Measurements from ENCODE around the gene ATRN.
"Not testable (repeated sequence)": the region's sequence is repeated elsewhere in the genome, so short reads cannot be mapped to it uniquely, and the experiment has no call there.

Gene ATRN

DNA sequence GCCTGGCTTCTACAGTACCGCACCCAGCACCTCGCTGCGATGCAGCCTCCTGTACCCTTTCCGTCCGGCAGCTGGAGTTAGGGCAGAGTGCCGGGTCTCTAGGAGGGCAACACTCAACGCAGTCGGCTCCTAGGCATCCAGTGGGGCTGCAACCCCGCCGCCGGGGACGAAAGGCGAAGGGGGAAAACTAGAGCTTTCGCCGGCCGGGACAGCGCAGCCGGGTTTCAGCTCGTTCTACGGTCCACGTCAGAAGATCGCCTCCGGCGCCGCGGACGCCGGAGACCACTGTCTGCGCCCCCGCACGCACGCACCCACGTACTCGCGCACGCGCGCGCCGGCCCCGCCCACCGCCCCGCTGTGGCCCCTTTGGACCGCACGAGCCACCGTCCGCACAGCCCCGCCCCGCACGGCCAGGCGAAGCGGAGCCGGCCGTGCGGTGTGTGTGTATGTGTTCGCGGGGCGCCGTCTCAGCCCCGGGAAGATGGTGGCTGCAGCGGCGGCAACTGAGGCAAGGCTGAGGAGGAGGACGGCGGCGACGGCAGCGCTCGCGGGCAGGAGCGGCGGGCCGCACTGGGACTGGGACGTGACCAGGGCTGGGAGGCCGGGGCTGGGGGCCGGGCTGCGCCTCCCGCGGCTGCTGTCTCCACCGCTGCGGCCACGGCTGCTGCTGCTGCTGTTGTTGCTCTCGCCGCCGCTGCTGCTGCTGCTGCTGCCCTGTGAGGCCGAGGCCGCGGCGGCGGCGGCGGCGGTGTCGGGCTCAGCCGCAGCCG lies at the start of gene ATRN:
ATRN (plus strand) TSS at position 392 of the 770 bp plus-strand sequence; CDS start at position 482, 90 bp downstream.
- POLR2A ChIA-PET = interaction anchor here (0.6 to 1.7 kb wide), 6 partner anchors 10 to 64 kb away, joined by 3 to 21 read pairs (median 4); partner anchors contain the start of gene DNAAF9
- peak; percentile 94 for DNase-seq (ENCODE audit: extremely low spot score)
- CTCF ChIA-PET = no interaction called here
- TF ChIP-seq ARNT (IDR thresholded peaks at IDR 0.05) (peak; percentile 70), BHLHE40 (IDR thresholded peaks at IDR 0.05; ENCODE audit: borderline replicate concordance) (no peak)

DNA sequence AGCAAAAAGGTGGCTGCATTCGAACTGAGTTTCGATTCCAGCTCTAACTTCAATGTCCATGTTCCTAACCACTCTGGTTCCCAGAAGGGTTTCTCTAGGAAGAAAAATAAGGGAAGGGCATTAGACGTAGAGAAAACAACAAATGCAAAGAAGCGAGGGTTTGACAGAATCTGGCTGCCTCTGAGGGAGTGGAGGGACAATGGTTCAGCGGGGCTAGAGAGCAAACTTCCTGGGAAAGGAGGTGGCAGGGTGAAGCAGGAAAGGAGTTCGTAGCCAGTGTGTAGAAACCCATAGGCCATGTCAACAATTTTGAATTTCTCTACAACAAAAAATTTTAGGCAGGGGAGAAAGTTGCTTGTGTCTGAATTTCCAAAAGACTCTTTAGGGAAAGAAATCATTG lies 48.8 kb upstream of the ATRN start:
- POLR2A ChIA-PET = interaction anchor here (1.0 kb wide), 1 partner anchor 15 kb away, joined by 3 read pairs; no protein-coding TSS in a partner anchor
- TF ChIP-seq HDGF (IDR thresholded peaks at IDR 0.05; ENCODE audit: borderline replicate concordance) (no peak), SP1 (IDR thresholded peaks at IDR 0.05) (no peak), ARNT (IDR thresholded peaks at IDR 0.05) (no peak), TARDBP (IDR thresholded peaks at IDR 0.05) (no peak), NFRKB (IDR thresholded peaks at IDR 0.05) (no peak), ZNF384 (IDR thresholded peaks at IDR 0.05) (no peak), LEF1 (IDR thresholded peaks at IDR 0.05; ENCODE audit: borderline replicate concordance) (no peak)
- no peak for DNase-seq (ENCODE audit: extremely low spot score)
- CTCF ChIA-PET = no interaction called here

- POLR2A ChIA-PET = no interaction called here
- no peak for DNase-seq (ENCODE audit: extremely low spot score)
- TF ChIP-seq NFRKB (IDR thresholded peaks at IDR 0.05) = no peak
- TF ChIP-seq FOXK2 (IDR thresholded peaks at IDR 0.05) = no peak
- TF ChIP-seq, protein P1, sequence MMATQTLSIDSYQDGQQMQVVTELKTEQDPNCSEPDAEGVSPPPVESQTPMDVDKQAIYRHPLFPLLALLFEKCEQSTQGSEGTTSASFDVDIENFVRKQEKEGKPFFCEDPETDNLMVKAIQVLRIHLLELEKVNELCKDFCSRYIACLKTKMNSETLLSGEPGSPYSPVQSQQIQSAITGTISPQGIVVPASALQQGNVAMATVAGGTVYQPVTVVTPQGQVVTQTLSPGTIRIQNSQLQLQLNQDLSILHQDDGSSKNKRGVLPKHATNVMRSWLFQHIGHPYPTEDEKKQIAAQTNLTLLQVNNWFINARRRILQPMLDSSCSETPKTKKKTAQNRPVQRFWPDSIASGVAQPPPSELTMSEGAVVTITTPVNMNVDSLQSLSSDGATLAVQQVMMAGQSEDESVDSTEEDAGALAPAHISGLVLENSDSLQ (IDR thresholded peaks at IDR 0.05) = no peak
- no peak for TF ChIP-seq ARNT (IDR thresholded peaks at IDR 0.05)
- TF ChIP-seq HDGF (IDR thresholded peaks at IDR 0.05; ENCODE audit: borderline replicate concordance) = no peak
- no peak for TF ChIP-seq L3MBTL2 (conservative IDR thresholded peaks at IDR 0.05)
- no peak for TF ChIP-seq FOXM1 (IDR thresholded peaks at IDR 0.05; ENCODE audit: borderline replicate concordance)
- no peak for TF ChIP-seq ELF4 (IDR thresholded peaks at IDR 0.05)
- no peak for TF ChIP-seq SUZ12 (IDR thresholded peaks at IDR 0.05)
- TF ChIP-seq FOXA1 (IDR thresholded peaks at IDR 0.05) = no peak
- TF ChIP-seq ZNF384 (IDR thresholded peaks at IDR 0.05) = no peak
Measured at GRCh38 chr20:3423126-3423525, 47.7 kb upstream of the ATRN start.

GRCh38 chr20:3426766-3427165 lies 44.1 kb upstream of the ATRN start:
- POLR2A ChIA-PET; DNase-seq (ENCODE audit: extremely low spot score); CTCF ChIA-PET: not testable (repeated sequence)

More at GRCh38 chr20:3423126-3423525, 47.7 kb upstream of the ATRN start:
- CTCF ChIA-PET = no interaction called here

DNA sequence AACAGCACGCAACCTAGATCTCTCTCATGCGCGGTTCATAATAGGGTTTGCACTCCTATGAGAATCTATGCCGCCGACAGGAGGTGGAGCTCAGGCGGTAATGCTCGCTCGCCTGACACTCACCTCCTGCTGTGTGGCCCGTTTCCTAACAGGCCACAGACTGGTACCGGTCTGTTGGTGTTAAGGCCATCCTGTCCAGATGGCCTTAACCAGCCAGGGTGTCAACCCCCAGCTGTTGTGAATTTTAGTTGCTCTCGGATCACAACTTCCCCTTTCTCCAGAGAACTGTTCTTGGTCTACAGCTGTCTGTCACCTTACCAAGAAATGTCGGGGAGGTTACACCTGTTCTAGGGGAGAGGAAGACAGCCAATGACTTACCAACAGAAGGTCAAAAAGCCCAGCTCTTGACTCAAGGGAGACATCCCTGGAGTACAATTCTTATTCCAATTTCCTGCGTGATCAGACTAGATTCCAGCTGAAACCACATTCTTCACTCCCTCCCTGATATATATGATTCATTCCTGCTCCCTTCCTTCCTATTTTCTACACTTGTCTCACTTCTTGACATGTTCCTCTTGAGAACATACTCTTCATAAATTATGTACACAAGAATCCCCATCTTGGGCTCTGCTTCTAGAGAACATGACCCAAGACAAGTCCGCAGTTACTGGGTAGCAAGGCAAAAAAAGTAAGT lies 40.3 kb upstream of the ATRN start:
- no peak for DNase-seq (ENCODE audit: extremely low spot score)
- CTCF ChIA-PET = no interaction called here
- POLR2A ChIA-PET = interaction anchor here (3.6 kb wide), 1 partner anchor 22 kb away, joined by 13 read pairs; no protein-coding TSS in a partner anchor
- TF ChIP-seq NFRKB (IDR thresholded peaks at IDR 0.05) (no peak), ARNT (IDR thresholded peaks at IDR 0.05) (no peak), FOXA1 (IDR thresholded peaks at IDR 0.05) (no peak), FOXK2 (IDR thresholded peaks at IDR 0.05) (no peak), LEF1 (IDR thresholded peaks at IDR 0.05; ENCODE audit: borderline replicate concordance) (no peak), ZNF384 (IDR thresholded peaks at IDR 0.05) (no peak), CTBP1 (IDR thresholded peaks at IDR 0.05; ENCODE audit: borderline replicate concordance) (no peak), ELF4 (IDR thresholded peaks at IDR 0.05) (no peak), FOXM1 (IDR thresholded peaks at IDR 0.05; ENCODE audit: borderline replicate concordance) (no peak), BHLHE40 (IDR thresholded peaks at IDR 0.05; ENCODE audit: borderline replicate concordance) (no peak), TARDBP (IDR thresholded peaks at IDR 0.05) (no peak), SP1 (IDR thresholded peaks at IDR 0.05) (no peak), SUZ12 (IDR thresholded peaks at IDR 0.05) (no peak), HDGF (IDR thresholded peaks at IDR 0.05; ENCODE audit: borderline replicate concordance) (no peak), L3MBTL2 (conservative IDR thresholded peaks at IDR 0.05) (no peak)
- TF ChIP-seq, protein P1 (IDR thresholded peaks at IDR 0.05) = no peak

DNA sequence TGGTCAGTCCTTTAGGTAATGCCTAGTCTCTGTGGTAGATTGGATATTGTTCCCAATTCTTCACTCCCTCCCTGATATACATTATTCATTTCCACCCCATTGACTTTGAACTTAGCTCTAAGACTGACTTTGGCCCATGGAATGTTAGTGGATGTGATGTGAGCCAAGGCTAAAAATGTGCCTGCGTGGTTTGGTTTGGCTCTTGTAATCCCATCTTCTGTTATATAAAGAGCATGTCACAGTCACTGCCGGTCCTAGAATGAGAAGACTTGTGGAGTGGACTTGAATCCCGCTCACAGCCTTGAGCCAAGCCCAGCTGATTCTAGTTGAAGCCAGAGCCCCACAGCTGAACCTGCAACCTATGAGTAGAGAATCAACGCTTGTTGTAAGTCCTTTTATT lies 39.7 kb upstream of the ATRN start:
- TF ChIP-seq FOXK2 (IDR thresholded peaks at IDR 0.05) (no peak), ZNF384 (IDR thresholded peaks at IDR 0.05) (no peak), CTBP1 (IDR thresholded peaks at IDR 0.05; ENCODE audit: borderline replicate concordance) (no peak), ELF4 (IDR thresholded peaks at IDR 0.05) (no peak), FOXM1 (IDR thresholded peaks at IDR 0.05; ENCODE audit: borderline replicate concordance) (no peak), BHLHE40 (IDR thresholded peaks at IDR 0.05; ENCODE audit: borderline replicate concordance) (no peak), HDGF (IDR thresholded peaks at IDR 0.05; ENCODE audit: borderline replicate concordance) (no peak), NFRKB (IDR thresholded peaks at IDR 0.05) (no peak), SUZ12 (IDR thresholded peaks at IDR 0.05) (no peak), LEF1 (IDR thresholded peaks at IDR 0.05; ENCODE audit: borderline replicate concordance) (no peak), TARDBP (IDR thresholded peaks at IDR 0.05) (no peak), FOXA1 (IDR thresholded peaks at IDR 0.05) (no peak)
- TF ChIP-seq, protein P1 (IDR thresholded peaks at IDR 0.05) = no peak
- ChIA-PET CTCF (interaction anchor here (0.5 kb wide), 1 partner anchor 88 kb away, joined by 3 read pairs; no protein-coding TSS in a partner anchor), POLR2A (interaction anchor here (3.6 kb wide), 1 partner anchor 22 kb away, joined by 13 read pairs; no protein-coding TSS in a partner anchor)
- DNase-seq (ENCODE audit: extremely low spot score) = no peak
